ENCODE data around the gene SMG6. TPM values are rescaled to one million over a fixed set of nuclear protein-coding genes. Genes with fewer than 3 reads are reported as not detected.

SMG6 gene
- total and polyA plus RNA-seq, 4 experiments from 2014 or later: 3.8 to 58.5 (median 30.6) TPM

GRCh38 chr17:2215616-2216364, 87.8 kb downstream of the SMG6 start:
- H3K27me3 Mint-ChIP-seq: no peaks in the 10 kb centered on the region
- Histone ChIP-seq H3K27ac (ENCODE audit: low read depth, low read length) (peak overlapping the region; percentile 90), H3K36me3 (ENCODE audit: insufficient read depth, low read length) (no peaks in the 10 kb centered on the region), H3K9me3 (ENCODE audit: control insufficient read depth in 1 of 2, low read length in 2 of 2) (no peaks in the 10 kb centered on the region), H3K4me3 (ENCODE audit: low read length in 2 of 2) (peak overlapping the region; percentile 37 to 45), H3K4me1 (ENCODE audit: insufficient read depth, low read length) (peaks cover 52% of the 10 kb centered on the region), H3K27me3 (ENCODE audit: insufficient read depth, low read length) (no peaks in the 10 kb centered on the region)
- POLR2A ChIA-PET (ENCODE audit: partially characterized antibody): interaction anchor here (0.8 to 3.9 kb wide), 11 partner anchors 8 to 161 kb away, joined by 3 to 27 read pairs (median 5); partner anchors contain the start of genes HIC1 and TSR1
- CTCF ChIA-PET (ENCODE audit: partially characterized antibody): interaction anchor here (0.7 to 1.2 kb wide), 3 partner anchors 29 to 161 kb away, joined by 3 read pairs; partner anchors contain the start of gene HIC1
- DNase-seq: peak; percentile 70 to 80 (median 78)
- peak overlapping the region; percentile 88 to 99 (median 96) for H3K27ac Mint-ChIP-seq
- intact Hi-C loops (cut with micrococcal nuclease): loop anchor here (1.0 to 5.0 kb wide), 2 partner anchors 29 to 52 kb away; no protein-coding TSS in a partner anchor
- peaks cover 43 to 63% (median 48%) of the 10 kb centered on the region in 4 donors for H3K4me1 Mint-ChIP-seq
- peak overlapping the region; percentile 74 to 87 (median 80) for H3K4me3 Mint-ChIP-seq
- H3K36me3 Mint-ChIP-seq: peaks cover 3 to 10% of the 10 kb centered on the region in 2 donors
- H3K9me3 Mint-ChIP-seq: peaks cover 0 to 1% (median 0%) of the 10 kb centered on the region in 8 donors

DNA sequence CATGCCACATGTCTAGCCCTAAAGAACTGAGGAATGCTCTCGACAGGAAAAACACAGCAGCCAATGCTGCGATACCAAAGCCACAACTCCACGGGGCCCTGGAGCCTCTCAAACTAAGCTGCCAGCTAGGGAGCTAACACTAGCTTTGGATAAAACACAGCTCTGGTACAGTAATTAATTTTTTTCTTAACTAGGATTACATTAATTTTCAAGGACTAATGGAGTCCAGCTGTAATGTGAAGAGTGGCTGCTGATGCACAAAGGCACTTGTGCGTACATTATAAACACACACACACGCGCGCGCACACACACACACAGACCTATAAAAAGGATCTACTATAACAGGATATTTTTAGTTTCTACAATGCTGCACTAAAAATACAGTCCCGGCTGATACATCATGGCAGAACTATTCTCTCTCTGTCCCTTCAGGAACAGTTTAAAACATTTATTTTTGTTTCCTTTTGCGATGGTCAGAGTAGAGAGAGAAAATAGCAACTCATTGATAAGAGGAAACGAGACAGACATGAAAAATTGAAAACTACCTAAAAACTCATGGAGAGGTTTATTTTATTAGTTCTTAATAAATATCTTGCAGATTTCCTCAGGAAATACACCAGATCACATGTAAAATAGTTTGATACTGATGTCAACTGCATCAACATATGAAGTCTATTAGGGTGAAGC, 88.5 kb downstream of the SMG6 start:
- Mint-ChIP-seq H3K9me3 (peaks cover 0 to 1% (median 0%) of the 10 kb centered on the region in 8 donors), H3K27me3 (no peaks in the 10 kb centered on the region), H3K36me3 (peaks cover 7 to 10% of the 10 kb centered on the region in 2 donors), H3K27ac (peak overlapping the region; percentile 88 to 99 (median 96)), H3K4me1 (peaks cover 44 to 61% (median 49%) of the 10 kb centered on the region in 4 donors), H3K4me3 (peak overlapping the region; percentile 74 to 87 (median 80))
- H3K9me3 ChIP-seq (ENCODE audit: control insufficient read depth in 1 of 2, low read length in 2 of 2): no peaks in the 10 kb centered on the region
- no peaks in the 10 kb centered on the region for H3K27me3 ChIP-seq (ENCODE audit: insufficient read depth, low read length)
- ChIA-PET POLR2A (ENCODE audit: partially characterized antibody) (interaction anchor here (0.9 to 3.9 kb wide), 14 partner anchors 9 to 160 kb away, joined by 3 to 27 read pairs (median 4); partner anchors contain the start of genes HIC1 and TSR1), CTCF (ENCODE audit: partially characterized antibody) (interaction anchor here (1.0 to 2.7 kb wide), 6 partner anchors 10 to 158 kb away, joined by 3 to 11 read pairs (median 6); no protein-coding TSS in a partner anchor)
- peak in 2 of 5 donors; percentile 11 to 43 for DNase-seq
- peaks cover 52% of the 10 kb centered on the region for H3K4me1 ChIP-seq (ENCODE audit: insufficient read depth, low read length)
- peak overlapping the region; percentile 90 for H3K27ac ChIP-seq (ENCODE audit: low read depth, low read length)
- peak overlapping the region; percentile 37 to 45 for H3K4me3 ChIP-seq (ENCODE audit: low read length in 2 of 2)
- intact Hi-C loops (cut with micrococcal nuclease): loop anchor here (1.0 to 5.0 kb wide), 2 partner anchors 29 to 52 kb away; no protein-coding TSS in a partner anchor
- H3K36me3 ChIP-seq (ENCODE audit: insufficient read depth, low read length): no peaks in the 10 kb centered on the region

- no peak for DNase-seq
- Mint-ChIP-seq H3K9me3 (peaks cover 0 to 1% (median 0%) of the 10 kb centered on the region in 8 donors), H3K4me1 (peaks cover 44 to 61% (median 49%) of the 10 kb centered on the region in 4 donors), H3K4me3 (peak overlapping the region in 7 of 8 donors; percentile 55 to 87 (median 79)), H3K27ac (peak overlapping the region; percentile 88 to 99 (median 96)), H3K27me3 (no peaks in the 10 kb centered on the region), H3K36me3 (peaks cover 7 to 10% of the 10 kb centered on the region in 2 donors)
- CTCF ChIA-PET (ENCODE audit: partially characterized antibody): interaction anchor here (0.8 to 2.7 kb wide), 9 partner anchors 8 to 159 kb away, joined by 3 to 11 read pairs (median 6); partner anchors contain the start of gene HIC1
- POLR2A ChIA-PET (ENCODE audit: partially characterized antibody): interaction anchor here (0.9 to 3.9 kb wide), 9 partner anchors 8 to 159 kb away, joined by 3 to 27 read pairs (median 3); partner anchors contain the start of gene HIC1
- intact Hi-C loops (cut with micrococcal nuclease): no loop called here
- Histone ChIP-seq H3K9me3 (ENCODE audit: control insufficient read depth in 1 of 2, low read length in 2 of 2) (no peaks in the 10 kb centered on the region), H3K4me1 (ENCODE audit: insufficient read depth, low read length) (peaks cover 52% of the 10 kb centered on the region), H3K36me3 (ENCODE audit: insufficient read depth, low read length) (no peaks in the 10 kb centered on the region), H3K4me3 (ENCODE audit: low read length in 2 of 2) (no peak overlapping the region), H3K27ac (ENCODE audit: low read depth, low read length) (peak overlapping the region; percentile 90), H3K27me3 (ENCODE audit: insufficient read depth, low read length) (no peaks in the 10 kb centered on the region)
Measured at GRCh38 chr17:2214047-2214928, 89.3 kb downstream of the SMG6 start.

GRCh38 chr17:2213291-2213960, 90.2 kb downstream of the SMG6 start:
- Mint-ChIP-seq H3K27ac (peak overlapping the region; percentile 88 to 99 (median 96)), H3K4me3 (peak overlapping the region in 6 of 8 donors; percentile 18 to 86 (median 52)), H3K27me3 (no peaks in the 10 kb centered on the region), H3K4me1 (peaks cover 41 to 58% (median 50%) of the 10 kb centered on the region in 4 donors), H3K36me3 (peaks cover 4 to 7% of the 10 kb centered on the region in 2 donors), H3K9me3 (peaks cover 0 to 1% (median 0%) of the 10 kb centered on the region in 8 donors)
- no peaks in the 10 kb centered on the region for H3K27me3 ChIP-seq (ENCODE audit: insufficient read depth, low read length)
- H3K27ac ChIP-seq (ENCODE audit: low read depth, low read length): peak overlapping the region; percentile 90
- intact Hi-C loops (cut with micrococcal nuclease): no loop called here
- H3K36me3 ChIP-seq (ENCODE audit: insufficient read depth, low read length): no peaks in the 10 kb centered on the region
- ChIA-PET POLR2A (ENCODE audit: partially characterized antibody) (interaction anchor here (1.3 to 3.9 kb wide), 3 partner anchors 9 to 158 kb away, joined by 3 to 27 read pairs (median 4); partner anchors contain the start of gene HIC1), CTCF (ENCODE audit: partially characterized antibody) (interaction anchor here (1.0 to 2.7 kb wide), 6 partner anchors 9 to 158 kb away, joined by 3 to 11 read pairs (median 8); partner anchors contain the start of gene HIC1)
- no peak overlapping the region for H3K4me3 ChIP-seq (ENCODE audit: low read length in 2 of 2)
- H3K9me3 ChIP-seq (ENCODE audit: control insufficient read depth in 1 of 2, low read length in 2 of 2): no peaks in the 10 kb centered on the region
- H3K4me1 ChIP-seq (ENCODE audit: insufficient read depth, low read length): peaks cover 52% of the 10 kb centered on the region
- no peak for DNase-seq

GRCh38 chr17:2212400-2212981, 91.1 kb downstream of the SMG6 start:
- peak overlapping the region; percentile 90 for H3K27ac ChIP-seq (ENCODE audit: low read depth, low read length)
- H3K4me3 ChIP-seq (ENCODE audit: low read length in 2 of 2): no peak overlapping the region
- peaks cover 52% of the 10 kb centered on the region for H3K4me1 ChIP-seq (ENCODE audit: insufficient read depth, low read length)
- CTCF ChIA-PET (ENCODE audit: partially characterized antibody): interaction anchor here (2.2 to 2.7 kb wide), 3 partner anchors 8 to 158 kb away, joined by 9 to 11 read pairs (median 10); partner anchors contain the start of gene HIC1
- H3K27ac Mint-ChIP-seq: peak overlapping the region; percentile 88 to 99 (median 96)
- peak overlapping the region in 5 of 8 donors; percentile 15 to 55 (median 42) for H3K4me3 Mint-ChIP-seq
- H3K36me3 Mint-ChIP-seq: peaks cover 4 to 7% of the 10 kb centered on the region in 2 donors
- no peaks in the 10 kb centered on the region for H3K27me3 ChIP-seq (ENCODE audit: insufficient read depth, low read length)
- no peaks in the 10 kb centered on the region for H3K27me3 Mint-ChIP-seq
- no peaks in the 10 kb centered on the region for H3K9me3 ChIP-seq (ENCODE audit: control insufficient read depth in 1 of 2, low read length in 2 of 2)
- no peaks in the 10 kb centered on the region for H3K36me3 ChIP-seq (ENCODE audit: insufficient read depth, low read length)
- intact Hi-C loops (cut with micrococcal nuclease): no loop called here
- peaks cover 0 to 1% (median 0%) of the 10 kb centered on the region in 8 donors for H3K9me3 Mint-ChIP-seq
- no peak for DNase-seq
- POLR2A ChIA-PET (ENCODE audit: partially characterized antibody): interaction anchor here (1.3 to 3.9 kb wide), 2 partner anchors 10 to 157 kb away, joined by 4 to 27 read pairs; partner anchors contain the start of gene HIC1
- peaks cover 41 to 60% (median 49%) of the 10 kb centered on the region in 4 donors for H3K4me1 Mint-ChIP-seq

All from CD4-positive, alpha-beta memory T cell (primary cell).